Measurements from ENCODE around the gene SLC47A2. TPM values are rescaled to one million over a fixed set of nuclear protein-coding genes. Genes with fewer than 3 reads are reported as not detected.

The SLC47A2 gene
- total RNA-seq, 2 donors from 2014 or later, result not detected

DNA sequence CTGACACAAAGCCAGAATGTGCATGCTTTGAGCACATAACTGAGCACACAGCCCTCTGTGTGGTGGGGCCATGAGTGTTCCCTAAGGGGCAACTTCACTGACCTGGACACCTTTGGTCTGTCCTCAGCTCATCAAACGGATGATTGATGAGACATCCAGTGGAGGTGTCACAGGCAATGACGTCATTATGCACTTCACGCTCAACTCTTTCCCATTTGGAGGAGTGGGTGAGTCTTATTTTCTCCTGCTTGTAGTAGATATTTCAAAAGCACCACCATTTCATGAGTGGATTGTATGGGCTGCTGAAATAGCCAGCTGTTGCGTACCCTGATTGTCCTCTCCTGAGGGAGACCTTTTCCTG is 51.6 kb downstream of the SLC47A2 start:
- TF ChIP-seq, protein P1, sequence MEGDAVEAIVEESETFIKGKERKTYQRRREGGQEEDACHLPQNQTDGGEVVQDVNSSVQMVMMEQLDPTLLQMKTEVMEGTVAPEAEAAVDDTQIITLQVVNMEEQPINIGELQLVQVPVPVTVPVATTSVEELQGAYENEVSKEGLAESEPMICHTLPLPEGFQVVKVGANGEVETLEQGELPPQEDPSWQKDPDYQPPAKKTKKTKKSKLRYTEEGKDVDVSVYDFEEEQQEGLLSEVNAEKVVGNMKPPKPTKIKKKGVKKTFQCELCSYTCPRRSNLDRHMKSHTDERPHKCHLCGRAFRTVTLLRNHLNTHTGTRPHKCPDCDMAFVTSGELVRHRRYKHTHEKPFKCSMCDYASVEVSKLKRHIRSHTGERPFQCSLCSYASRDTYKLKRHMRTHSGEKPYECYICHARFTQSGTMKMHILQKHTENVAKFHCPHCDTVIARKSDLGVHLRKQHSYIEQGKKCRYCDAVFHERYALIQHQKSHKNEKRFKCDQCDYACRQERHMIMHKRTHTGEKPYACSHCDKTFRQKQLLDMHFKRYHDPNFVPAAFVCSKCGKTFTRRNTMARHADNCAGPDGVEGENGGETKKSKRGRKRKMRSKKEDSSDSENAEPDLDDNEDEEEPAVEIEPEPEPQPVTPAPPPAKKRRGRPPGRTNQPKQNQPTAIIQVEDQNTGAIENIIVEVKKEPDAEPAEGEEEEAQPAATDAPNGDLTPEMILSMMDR (IDR thresholded peaks at IDR 0.05), result no peak
- H3K9me3 ChIP-seq, result no peaks in the 10 kb centered on the region
- no peaks in the 10 kb centered on the region for H3K27me3 ChIP-seq
- peaks cover 44% of the 10 kb centered on the region for H3K36me3 ChIP-seq
- no peak overlapping the region for H3K27ac ChIP-seq
- H3K4me3 ChIP-seq, result no peak overlapping the region
- no peak for DNase-seq (ENCODE audit: low spot score)
- H3K4me1 ChIP-seq, result peaks cover 0 to 10% of the 10 kb centered on the region in 2 donors

DNA sequence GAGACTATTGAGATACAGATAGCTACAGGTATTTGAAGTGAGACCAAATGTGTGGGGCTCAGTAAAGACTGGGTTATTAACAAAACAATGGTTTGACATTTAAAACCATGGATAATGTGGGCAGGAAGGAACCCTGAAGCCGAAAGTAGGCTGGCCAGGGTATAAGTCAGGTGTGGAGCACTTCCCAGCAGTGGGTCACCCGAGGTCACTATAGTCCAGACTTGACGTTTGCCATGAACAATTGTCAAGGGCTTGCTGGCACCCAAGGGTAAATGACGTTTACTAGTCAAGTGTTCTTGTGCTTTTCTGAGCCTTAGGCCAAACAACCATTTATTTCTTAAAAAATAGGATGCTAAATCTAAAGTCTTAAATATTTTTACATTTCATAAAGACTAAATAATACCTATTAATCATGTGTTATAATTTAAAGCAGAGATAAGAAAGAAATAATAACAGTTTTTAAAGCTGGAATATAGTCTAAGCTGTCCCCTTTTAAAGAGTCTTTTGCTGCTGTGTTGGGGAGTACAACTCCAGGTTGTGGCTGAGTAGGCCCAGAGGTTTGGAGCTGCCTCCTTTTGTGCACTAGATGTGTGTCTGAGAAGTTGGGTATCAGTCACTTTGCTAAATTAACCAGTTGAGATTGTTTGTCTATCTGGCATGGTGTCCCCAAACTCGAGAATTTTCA is 52.1 kb downstream of the SLC47A2 start:
- DNase-seq (ENCODE audit: low spot score), result no peak
- TF ChIP-seq, protein P1 (IDR thresholded peaks at IDR 0.05), result no peak
- H3K27ac ChIP-seq, result no peak overlapping the region

DNA sequence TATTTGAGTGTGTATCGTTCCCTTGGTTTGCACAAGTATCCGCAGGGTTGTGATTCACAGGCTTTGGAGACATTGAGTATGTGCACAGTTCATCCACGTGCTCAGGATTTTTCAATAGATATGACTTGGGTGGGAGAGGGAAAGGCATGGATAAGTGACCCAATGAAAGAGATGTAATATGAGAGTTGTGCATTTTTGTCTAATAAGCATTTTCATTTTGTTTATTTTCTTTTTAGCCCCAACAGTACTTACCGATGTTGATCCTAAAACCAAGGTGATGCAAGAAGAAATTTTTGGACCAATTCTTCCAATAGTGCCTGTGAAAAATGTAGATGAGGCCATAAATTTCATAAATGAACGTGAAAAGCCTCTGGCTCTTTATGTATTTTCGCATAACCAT is 53.3 kb downstream of the SLC47A2 start:
- Histone ChIP-seq H3K4me3 (no peak overlapping the region), H3K27me3 (no peaks in the 10 kb centered on the region), H3K27ac (no peak overlapping the region), H3K9me3 (no peaks in the 10 kb centered on the region), H3K36me3 (peaks cover 41% of the 10 kb centered on the region), H3K4me1 (peaks cover 0 to 10% of the 10 kb centered on the region in 2 donors)
- TF ChIP-seq, protein P1 (IDR thresholded peaks at IDR 0.05), result no peak
- DNase-seq (ENCODE audit: low spot score), result no peak

More for the DNA sequence above, 52.1 kb downstream of the SLC47A2 start:
- Histone ChIP-seq H3K4me1 (peaks cover 0 to 10% of the 10 kb centered on the region in 2 donors), H3K36me3 (peaks cover 44% of the 10 kb centered on the region), H3K9me3 (no peaks in the 10 kb centered on the region), H3K4me3 (no peak overlapping the region), H3K27me3 (no peaks in the 10 kb centered on the region)

- no peak overlapping the region for H3K27ac ChIP-seq
These were observed 55.3 kb downstream of the SLC47A2 start for GRCh38 chr17:19661121-19661520.

GRCh38 chr17:19660219-19660870 is 56.0 kb downstream of the SLC47A2 start:
- H3K27me3 ChIP-seq, result no peaks in the 10 kb centered on the region
- H3K4me3 ChIP-seq, result no peak overlapping the region
- H3K36me3 ChIP-seq, result peaks cover 49% of the 10 kb centered on the region
- no peaks in the 10 kb centered on the region for H3K9me3 ChIP-seq
- H3K4me1 ChIP-seq, result peaks cover 0 to 10% of the 10 kb centered on the region in 2 donors
- H3K27ac ChIP-seq, result no peak overlapping the region
- no peak for DNase-seq (ENCODE audit: low spot score)
- TF ChIP-seq, protein P1 (IDR thresholded peaks at IDR 0.05), result no peak

More at GRCh38 chr17:19661121-19661520, 55.3 kb downstream of the SLC47A2 start:
- Histone ChIP-seq H3K4me1 (peaks cover 0 to 10% of the 10 kb centered on the region in 2 donors), H3K4me3 (no peak overlapping the region), H3K9me3 (no peaks in the 10 kb centered on the region), H3K27me3 (no peaks in the 10 kb centered on the region), H3K36me3 (peaks cover 48% of the 10 kb centered on the region)
- no peak for DNase-seq (ENCODE audit: low spot score)
- TF ChIP-seq, protein P1 (IDR thresholded peaks at IDR 0.05), result no peak

Data from right atrium auricular region (tissue), 2 donors.